Liver (tissue), 9 donors: Measurements from ENCODE around the gene NHERF1. TPM values are rescaled to one million over a fixed set of nuclear protein-coding genes. Genes with fewer than 3 reads are reported as not detected.

Source experiments
- DNase-seq: peaks from one replicate; pipeline ENCODE4 v3.0.0-alpha.2; 2017; ENCODE audit warnings: low spot score
- H3K27ac ChIP-seq, 2 donors: one replicate each; pipeline ENCODE4 v1.7.0; 2013; ENCODE audit warnings: inconsistent platforms in 2 of 2, low read length in 2 of 2, control low read depth in 1 of 2, low read depth in 1 of 2, mild to moderate bottlenecking in 1 of 2
- H3K27me3 ChIP-seq, 4 donors: one replicate each; pipeline versions ENCODE4 v1.6.1 to v1.7.0; 2013; ENCODE audit warnings: low read length in 3 of 4, inconsistent platforms in 1 of 4, mild to moderate bottlenecking in 1 of 4, moderate library complexity in 1 of 4; ENCODE audit not compliant: control insufficient read depth in 4 of 4, insufficient read depth in 4 of 4
- H3K36me3 ChIP-seq, 4 donors: one replicate each; pipeline versions ENCODE4 v1.6.1 to v1.7.0; 2013; ENCODE audit warnings: low read length in 3 of 4, mild to moderate bottlenecking in 3 of 4, low read depth in 1 of 4, moderate library complexity in 1 of 4; ENCODE audit not compliant: control insufficient read depth in 4 of 4, insufficient read depth in 3 of 4
- H3K4me1 ChIP-seq, 4 donors: one replicate each; pipeline versions ENCODE4 v1.6.1 to v1.7.0; 2013; ENCODE audit warnings: low read length in 3 of 4, mild to moderate bottlenecking in 3 of 4, moderate library complexity in 1 of 4; ENCODE audit not compliant: control insufficient read depth in 4 of 4, insufficient read depth in 4 of 4
- H3K4me3 ChIP-seq, 3 donors: one replicate each; pipeline versions ENCODE4 v1.6.1 to v1.7.0; 2013; ENCODE audit warnings: low read length in 3 of 3, control low read depth in 1 of 3, low read depth in 1 of 3, mild to moderate bottlenecking in 1 of 3
- H3K9ac ChIP-seq, 2 donors: one replicate each; pipeline ENCODE4 v1.7.0; 2013; ENCODE audit warnings: low read length in 2 of 2, mild to moderate bottlenecking in 2 of 2, moderate library complexity in 2 of 2, control low read depth in 1 of 2, low read depth in 1 of 2
- H3K9me3 ChIP-seq, 4 donors: one replicate each; pipeline versions ENCODE4 v1.6.1 to v1.7.0; 2013; ENCODE audit warnings: low read length in 3 of 4; ENCODE audit not compliant: control insufficient read depth in 4 of 4
- EGR1 ChIP-seq, 2 donors: IDR thresholded peaks; 2 replicates each; pipeline ENCODE4 v1.6.1; 2016 to 2018; ENCODE audit warnings: antibody characterized with exemption in 2 of 2, low read depth in 2 of 2
- FOXA1 ChIP-seq: IDR thresholded peaks from 2 replicates; pipeline ENCODE4 v1.6.1; 2016; ENCODE audit warnings: antibody characterized with exemption
- FOXA2 ChIP-seq: IDR thresholded peaks from 2 replicates; pipeline ENCODE4 v1.6.1; 2016; ENCODE audit warnings: antibody characterized with exemption
- GABPA ChIP-seq, 2 donors: IDR thresholded peaks in 1 of 2; conservative IDR thresholded peaks in 1 of 2; 2 replicates each; pipeline ENCODE4 v1.6.1; 2016; ENCODE audit warnings: antibody characterized with exemption in 2 of 2, mild to moderate bottlenecking in 1 of 2, moderate library complexity in 1 of 2
- HNF4A ChIP-seq, 2 donors: conservative IDR thresholded peaks; 2 replicates each; pipeline ENCODE4 v1.6.1; 2016; ENCODE audit warnings: antibody characterized with exemption in 2 of 2, mild to moderate bottlenecking in 2 of 2
- HNF4G ChIP-seq: IDR thresholded peaks from 2 replicates; pipeline ENCODE4 v1.6.1; 2016; ENCODE audit warnings: antibody characterized with exemption
- MAX ChIP-seq: IDR thresholded peaks from 2 replicates; pipeline ENCODE4 v1.6.1; 2016; ENCODE audit warnings: antibody characterized with exemption
- NR2F2 ChIP-seq: IDR thresholded peaks from 2 replicates; pipeline ENCODE4 v1.6.1; 2016; ENCODE audit warnings: antibody characterized with exemption
- RAD21 ChIP-seq, 2 donors: IDR thresholded peaks; 2 replicates each; pipeline ENCODE4 v1.6.1; 2016; ENCODE audit warnings: antibody characterized with exemption in 2 of 2, mild to moderate bottlenecking in 2 of 2
- RXRA ChIP-seq, 2 donors: IDR thresholded peaks; 2 replicates each; pipeline ENCODE4 v1.6.1; 2017 to 2018; ENCODE audit warnings: antibody characterized with exemption in 2 of 2, mild to moderate bottlenecking in 1 of 2
- SP1 ChIP-seq: IDR thresholded peaks from 2 replicates; pipeline ENCODE4 v1.6.1; 2018; ENCODE audit warnings: antibody characterized with exemption, mild to moderate bottlenecking
- YY1 ChIP-seq: IDR thresholded peaks from 2 replicates; pipeline ENCODE4 v1.6.1; 2016; ENCODE audit warnings: antibody characterized with exemption, mild to moderate bottlenecking
- WGBS: extraction: QIAGEN DNeasy Blood & Tissue Kit; methylation state at CpG from one replicate; pipeline ENCODE4 v1.1.7; 2013; 5-methylcytosine and 5-hydroxymethylcytosine counted together
- polyA plus RNA-seq, 2 donors: library from polyadenylated mRNA; stranded (reverse) in 1 of 2; unstranded in 1 of 2; fragments of 200-250 nt in 1 of 2; fragments of >200 nt in 1 of 2; fragmentation: Nextera tagmentation in 1 of 2; extraction: Ambion mirVana in 1 of 2; gene quantifications; one replicate each; pipeline versions ENCODE4 v1.2.1 to v1.2.3, GENCODE V29; 2013 to 2015
- total RNA-seq, 2 donors: library from RNA; depleted of rRNA; stranded (reverse); fragments of >200 nt; gene quantifications; one replicate each; pipeline ENCODE4 v1.2.3, GENCODE V29; 2014
- TF ChIP-seq, protein P1 (sequence below): fragments of 150-350 bp; IDR thresholded peaks from 2 replicates; pipeline ENCODE4 v1.5.1; 2017; ENCODE audit warnings: improper control_type of control experiment, low read depth, low read length; ENCODE audit not compliant: missing input control
- TF ChIP-seq, protein P2 (sequence below): IDR thresholded peaks from 2 replicates; pipeline ENCODE4 v1.6.1; 2016; ENCODE audit warnings: antibody characterized with exemption
- TF ChIP-seq, protein P3 (sequence below): IDR thresholded peaks from 2 replicates; pipeline ENCODE4 v1.6.1; 2016; ENCODE audit warnings: antibody characterized with exemption
- TF ChIP-seq, protein P4 (sequence below): IDR thresholded peaks from 2 replicates; pipeline ENCODE4 v1.6.1; 2016; ENCODE audit warnings: antibody characterized with exemption, mild to moderate bottlenecking
- donor health status: healthy.
- donor health status: healthy.
- donor health status: healthy.
- donor health status: healthy.
- donor health status: healthy.

The NHERF1 gene
- total and polyA plus RNA-seq, 4 donors, result 38.1 to 160 (median 94.7) TPM

- no peaks in the 10 kb centered on the region for H3K27me3 ChIP-seq
- peak overlapping the region in 2 of 3 donors; percentile 42 to 47 for H3K4me3 ChIP-seq
- WGBS, result under 1% methylated on average over 34 of the region's 34 CpGs
- TF ChIP-seq, protein P1, sequence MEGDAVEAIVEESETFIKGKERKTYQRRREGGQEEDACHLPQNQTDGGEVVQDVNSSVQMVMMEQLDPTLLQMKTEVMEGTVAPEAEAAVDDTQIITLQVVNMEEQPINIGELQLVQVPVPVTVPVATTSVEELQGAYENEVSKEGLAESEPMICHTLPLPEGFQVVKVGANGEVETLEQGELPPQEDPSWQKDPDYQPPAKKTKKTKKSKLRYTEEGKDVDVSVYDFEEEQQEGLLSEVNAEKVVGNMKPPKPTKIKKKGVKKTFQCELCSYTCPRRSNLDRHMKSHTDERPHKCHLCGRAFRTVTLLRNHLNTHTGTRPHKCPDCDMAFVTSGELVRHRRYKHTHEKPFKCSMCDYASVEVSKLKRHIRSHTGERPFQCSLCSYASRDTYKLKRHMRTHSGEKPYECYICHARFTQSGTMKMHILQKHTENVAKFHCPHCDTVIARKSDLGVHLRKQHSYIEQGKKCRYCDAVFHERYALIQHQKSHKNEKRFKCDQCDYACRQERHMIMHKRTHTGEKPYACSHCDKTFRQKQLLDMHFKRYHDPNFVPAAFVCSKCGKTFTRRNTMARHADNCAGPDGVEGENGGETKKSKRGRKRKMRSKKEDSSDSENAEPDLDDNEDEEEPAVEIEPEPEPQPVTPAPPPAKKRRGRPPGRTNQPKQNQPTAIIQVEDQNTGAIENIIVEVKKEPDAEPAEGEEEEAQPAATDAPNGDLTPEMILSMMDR, result peak; percentile 42
- TF ChIP-seq RAD21 (IDR thresholded peaks at IDR 0.05) (peak in 1 of 2 donors; percentile 10), YY1 (no peak)
- no peak for DNase-seq
- no peaks in the 10 kb centered on the region for H3K9me3 ChIP-seq
- peak overlapping the region; percentile 43 to 73 for H3K27ac ChIP-seq
- H3K36me3 ChIP-seq, result no peaks in the 10 kb centered on the region
- no peak overlapping the region for H3K9ac ChIP-seq
- H3K4me1 ChIP-seq, result peaks cover 17 to 56% (median 38%) of the 10 kb centered on the region in 4 donors
These were observed 224 bp upstream of the NHERF1 start for GRCh38 chr17:74748279-74748528.

GRCh38 chr17:74749279-74750038, 1.0 kb downstream of the NHERF1 start:
- peaks cover 23 to 62% (median 41%) of the 10 kb centered on the region in 4 donors for H3K4me1 ChIP-seq
- 2% methylated on average over 46 of the region's 46 CpGs for WGBS
- H3K27me3 ChIP-seq, result no peaks in the 10 kb centered on the region
- peak overlapping the region; percentile 77 to 95 for H3K9ac ChIP-seq
- peak overlapping the region; percentile 76 to 96 (median 94) for H3K4me3 ChIP-seq
- no peaks in the 10 kb centered on the region for H3K36me3 ChIP-seq
- no peak for TF ChIP-seq EGR1 (IDR thresholded peaks at IDR 0.05; ENCODE audit: low read depth in 2 of 2)
- no peak for TF ChIP-seq MAX
- no peak for TF ChIP-seq HNF4A (conservative IDR thresholded peaks at IDR 0.05)
- no peak for TF ChIP-seq FOXA2
- no peak for TF ChIP-seq SP1
- no peak for TF ChIP-seq GABPA (IDR thresholded peaks at IDR 0.05 in 1 of 2, conservative IDR thresholded peaks at IDR 0.05 in 1 of 2)
- H3K9me3 ChIP-seq, result no peaks in the 10 kb centered on the region
- no peak for DNase-seq
- H3K27ac ChIP-seq, result peak overlapping the region; percentile 83 to 89

DNA sequence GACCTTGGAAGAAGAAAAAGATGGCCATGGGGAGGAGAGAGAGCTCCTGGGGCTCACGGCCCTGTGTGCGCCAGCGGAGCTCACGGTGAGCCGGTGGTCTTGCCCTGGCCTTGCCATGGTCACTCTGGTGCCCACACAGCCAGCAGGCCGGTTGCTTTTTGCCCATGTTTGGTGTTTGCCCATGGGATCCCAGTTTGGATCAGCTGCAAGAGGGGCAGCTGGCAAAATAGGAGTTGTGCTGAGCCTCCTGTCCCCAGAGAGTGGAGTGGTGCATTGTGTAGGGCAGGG, 1.6 kb downstream of the NHERF1 start:
- WGBS, result 24% methylated on average over 6 of the region's 6 CpGs
- DNase-seq, result no peak
- Histone ChIP-seq H3K4me3 (peak overlapping the region; percentile 76 to 96 (median 94)), H3K9ac (peak overlapping the region; percentile 77 to 95), H3K27ac (peak overlapping the region; percentile 83 to 89), H3K36me3 (no peaks in the 10 kb centered on the region), H3K27me3 (no peaks in the 10 kb centered on the region), H3K4me1 (peaks cover 22 to 63% (median 40%) of the 10 kb centered on the region in 4 donors), H3K9me3 (no peaks in the 10 kb centered on the region)
- TF ChIP-seq MAX (no peak), SP1 (no peak), GABPA (IDR thresholded peaks at IDR 0.05 in 1 of 2, conservative IDR thresholded peaks at IDR 0.05 in 1 of 2) (no peak), EGR1 (IDR thresholded peaks at IDR 0.05; ENCODE audit: low read depth in 2 of 2) (no peak), RXRA (IDR thresholded peaks at IDR 0.05) (no peak), RAD21 (IDR thresholded peaks at IDR 0.05) (no peak), HNF4G (no peak), HNF4A (conservative IDR thresholded peaks at IDR 0.05) (no peak), FOXA1 (no peak), NR2F2 (no peak), FOXA2 (no peak)
- TF ChIP-seq, protein P2, sequence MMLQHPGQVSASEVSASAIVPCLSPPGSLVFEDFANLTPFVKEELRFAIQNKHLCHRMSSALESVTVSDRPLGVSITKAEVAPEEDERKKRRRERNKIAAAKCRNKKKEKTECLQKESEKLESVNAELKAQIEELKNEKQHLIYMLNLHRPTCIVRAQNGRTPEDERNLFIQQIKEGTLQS, result no peak
- TF ChIP-seq, protein P1, result no peak
- TF ChIP-seq, protein P3, sequence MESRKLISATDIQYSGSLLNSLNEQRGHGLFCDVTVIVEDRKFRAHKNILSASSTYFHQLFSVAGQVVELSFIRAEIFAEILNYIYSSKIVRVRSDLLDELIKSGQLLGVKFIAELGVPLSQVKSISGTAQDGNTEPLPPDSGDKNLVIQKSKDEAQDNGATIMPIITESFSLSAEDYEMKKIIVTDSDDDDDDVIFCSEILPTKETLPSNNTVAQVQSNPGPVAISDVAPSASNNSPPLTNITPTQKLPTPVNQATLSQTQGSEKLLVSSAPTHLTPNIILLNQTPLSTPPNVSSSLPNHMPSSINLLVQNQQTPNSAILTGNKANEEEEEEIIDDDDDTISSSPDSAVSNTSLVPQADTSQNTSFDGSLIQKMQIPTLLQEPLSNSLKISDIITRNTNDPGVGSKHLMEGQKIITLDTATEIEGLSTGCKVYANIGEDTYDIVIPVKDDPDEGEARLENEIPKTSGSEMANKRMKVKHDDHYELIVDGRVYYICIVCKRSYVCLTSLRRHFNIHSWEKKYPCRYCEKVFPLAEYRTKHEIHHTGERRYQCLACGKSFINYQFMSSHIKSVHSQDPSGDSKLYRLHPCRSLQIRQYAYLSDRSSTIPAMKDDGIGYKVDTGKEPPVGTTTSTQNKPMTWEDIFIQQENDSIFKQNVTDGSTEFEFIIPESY, result no peak
- TF ChIP-seq, protein P4, sequence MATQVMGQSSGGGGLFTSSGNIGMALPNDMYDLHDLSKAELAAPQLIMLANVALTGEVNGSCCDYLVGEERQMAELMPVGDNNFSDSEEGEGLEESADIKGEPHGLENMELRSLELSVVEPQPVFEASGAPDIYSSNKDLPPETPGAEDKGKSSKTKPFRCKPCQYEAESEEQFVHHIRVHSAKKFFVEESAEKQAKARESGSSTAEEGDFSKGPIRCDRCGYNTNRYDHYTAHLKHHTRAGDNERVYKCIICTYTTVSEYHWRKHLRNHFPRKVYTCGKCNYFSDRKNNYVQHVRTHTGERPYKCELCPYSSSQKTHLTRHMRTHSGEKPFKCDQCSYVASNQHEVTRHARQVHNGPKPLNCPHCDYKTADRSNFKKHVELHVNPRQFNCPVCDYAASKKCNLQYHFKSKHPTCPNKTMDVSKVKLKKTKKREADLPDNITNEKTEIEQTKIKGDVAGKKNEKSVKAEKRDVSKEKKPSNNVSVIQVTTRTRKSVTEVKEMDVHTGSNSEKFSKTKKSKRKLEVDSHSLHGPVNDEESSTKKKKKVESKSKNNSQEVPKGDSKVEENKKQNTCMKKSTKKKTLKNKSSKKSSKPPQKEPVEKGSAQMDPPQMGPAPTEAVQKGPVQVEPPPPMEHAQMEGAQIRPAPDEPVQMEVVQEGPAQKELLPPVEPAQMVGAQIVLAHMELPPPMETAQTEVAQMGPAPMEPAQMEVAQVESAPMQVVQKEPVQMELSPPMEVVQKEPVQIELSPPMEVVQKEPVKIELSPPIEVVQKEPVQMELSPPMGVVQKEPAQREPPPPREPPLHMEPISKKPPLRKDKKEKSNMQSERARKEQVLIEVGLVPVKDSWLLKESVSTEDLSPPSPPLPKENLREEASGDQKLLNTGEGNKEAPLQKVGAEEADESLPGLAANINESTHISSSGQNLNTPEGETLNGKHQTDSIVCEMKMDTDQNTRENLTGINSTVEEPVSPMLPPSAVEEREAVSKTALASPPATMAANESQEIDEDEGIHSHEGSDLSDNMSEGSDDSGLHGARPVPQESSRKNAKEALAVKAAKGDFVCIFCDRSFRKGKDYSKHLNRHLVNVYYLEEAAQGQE, result no peak
